Liver (tissue), 10 donors: ENCODE data around the gene TIPRL. TPM values are rescaled to one million over a fixed set of nuclear protein-coding genes. Genes with fewer than 3 reads are reported as not detected.

Source experiments
- DNase-seq: peaks from one replicate; pipeline ENCODE4 v3.0.0-alpha.2; 2017; ENCODE audit warnings: low spot score
- H3K27ac ChIP-seq, 2 donors: one replicate each; pipeline ENCODE4 v1.7.0; 2013; ENCODE audit warnings: inconsistent platforms in 2 of 2, low read length in 2 of 2, control low read depth in 1 of 2, low read depth in 1 of 2, mild to moderate bottlenecking in 1 of 2
- H3K27me3 ChIP-seq, 4 donors: one replicate each; pipeline versions ENCODE4 v1.6.1 to v1.7.0; 2013; ENCODE audit warnings: low read length in 3 of 4, inconsistent platforms in 1 of 4, mild to moderate bottlenecking in 1 of 4, moderate library complexity in 1 of 4; ENCODE audit not compliant: control insufficient read depth in 4 of 4, insufficient read depth in 4 of 4
- H3K36me3 ChIP-seq, 4 donors: one replicate each; pipeline versions ENCODE4 v1.6.1 to v1.7.0; 2013; ENCODE audit warnings: low read length in 3 of 4, mild to moderate bottlenecking in 3 of 4, low read depth in 1 of 4, moderate library complexity in 1 of 4; ENCODE audit not compliant: control insufficient read depth in 4 of 4, insufficient read depth in 3 of 4
- H3K4me1 ChIP-seq, 4 donors: one replicate each; pipeline versions ENCODE4 v1.6.1 to v1.7.0; 2013; ENCODE audit warnings: low read length in 3 of 4, mild to moderate bottlenecking in 3 of 4, moderate library complexity in 1 of 4; ENCODE audit not compliant: control insufficient read depth in 4 of 4, insufficient read depth in 4 of 4
- H3K4me3 ChIP-seq, 3 donors: one replicate each; pipeline versions ENCODE4 v1.6.1 to v1.7.0; 2013; ENCODE audit warnings: low read length in 3 of 3, control low read depth in 1 of 3, low read depth in 1 of 3, mild to moderate bottlenecking in 1 of 3
- H3K9ac ChIP-seq, 2 donors: one replicate each; pipeline ENCODE4 v1.7.0; 2013; ENCODE audit warnings: low read length in 2 of 2, mild to moderate bottlenecking in 2 of 2, moderate library complexity in 2 of 2, control low read depth in 1 of 2, low read depth in 1 of 2
- H3K9me3 ChIP-seq, 4 donors: one replicate each; pipeline versions ENCODE4 v1.6.1 to v1.7.0; 2013; ENCODE audit warnings: low read length in 3 of 4; ENCODE audit not compliant: control insufficient read depth in 4 of 4
- JUND ChIP-seq, 2 donors: IDR thresholded peaks; 2 replicates each; pipeline ENCODE4 v1.6.1; 2016; ENCODE audit warnings: antibody characterized with exemption in 2 of 2
- NR2F2 ChIP-seq: IDR thresholded peaks from 2 replicates; pipeline ENCODE4 v1.6.1; 2016; ENCODE audit warnings: antibody characterized with exemption
- TAF1 ChIP-seq: conservative IDR thresholded peaks from 2 replicates; pipeline ENCODE4 v1.6.1; 2016; ENCODE audit warnings: antibody characterized with exemption, mild to moderate bottlenecking
- WGBS: extraction: QIAGEN DNeasy Blood & Tissue Kit; methylation state at CpG from one replicate; pipeline ENCODE4 v1.1.7; 2013; 5-methylcytosine and 5-hydroxymethylcytosine counted together
- polyA plus RNA-seq, 2 donors: library from polyadenylated mRNA; stranded (reverse) in 1 of 2; unstranded in 1 of 2; fragments of 200-250 nt in 1 of 2; fragments of >200 nt in 1 of 2; fragmentation: Nextera tagmentation in 1 of 2; extraction: Ambion mirVana in 1 of 2; gene quantifications; one replicate each; pipeline versions ENCODE4 v1.2.1 to v1.2.3, GENCODE V29; 2013 to 2015
- small RNA-seq: library from RNA; depleted of rRNA; stranded (forward); fragments of <200 nt; gene quantifications from one replicate; pipeline ENCODE3, GENCODE V24; 2014
- total RNA-seq, 2 donors: library from RNA; depleted of rRNA; stranded (reverse); fragments of >200 nt; gene quantifications; one replicate each; pipeline ENCODE4 v1.2.3, GENCODE V29; 2014
- donor health status: healthy.
- donor health status: healthy.
- donor health status: healthy.
- donor health status: healthy.
- donor health status: healthy.

TIPRL gene
- total and polyA plus RNA-seq, 4 donors: 11.2 to 20.0 (median 13.0) TPM

DNA sequence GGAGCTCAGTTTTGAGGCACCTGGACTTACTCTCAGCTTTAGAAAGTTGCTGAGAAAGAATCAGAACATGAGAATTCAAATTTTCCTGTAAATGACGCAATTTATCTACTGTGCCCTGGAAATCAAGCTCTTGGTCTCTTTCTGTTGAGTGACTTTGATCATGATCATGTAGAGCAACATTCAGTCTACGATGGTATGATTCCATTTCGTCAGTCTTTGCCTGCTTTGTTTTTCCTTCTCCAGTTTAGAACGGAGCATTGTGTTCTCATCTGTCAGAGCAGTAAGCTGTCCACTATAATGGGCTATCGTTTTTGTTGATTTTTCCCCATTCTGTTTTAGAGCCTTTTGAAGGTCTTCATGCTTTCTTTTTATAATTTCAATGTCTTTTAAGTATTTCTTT is 67.7 kb downstream of the TIPRL start:
- Histone ChIP-seq H3K9me3 (no peaks in the 10 kb centered on the region), H3K4me1 (peaks cover 3 to 9% (median 6%) of the 10 kb centered on the region in 4 donors), H3K27me3 (no peaks in the 10 kb centered on the region), H3K9ac (no peak overlapping the region), H3K36me3 (peaks cover 7 to 43% (median 32%) of the 10 kb centered on the region in 4 donors), H3K27ac (no peak overlapping the region), H3K4me3 (no peak overlapping the region)
- WGBS: 92% methylated on average over 5 of the region's 5 CpGs
- no peak for TF ChIP-seq JUND (IDR thresholded peaks at IDR 0.05)
- TF ChIP-seq NR2F2: no peak
- no peak for TF ChIP-seq TAF1
- DNase-seq: no peak

Small RNA genes within 50 kb of the gene (small RNA-seq; reads per million reads assigned to genes)
- gene AL021397.1: not detected

Other genes starting within 250 kb of the TIPRL start
- gene DCAF6, start 242.3 kb upstream of the TIPRL start, total RNA-seq: 100 to 1,000 TPM in 1 of 2 donors, 10 to 100 TPM in 1; 77.6 to 105 TPM
- 10 to 100 TPM; 33.5 to 64.5 TPM for gene DCAF6, start 242.3 kb upstream of the TIPRL start, polyA plus RNA-seq
- 100 to 1,000 TPM in 1 of 2 donors, 10 to 100 TPM in 1; 78.8 to 118 TPM for gene MPC2, start 241.9 kb upstream of the TIPRL start, total RNA-seq
- gene MPC2, start 241.9 kb upstream of the TIPRL start, polyA plus RNA-seq: 100 to 1,000 TPM; 137 to 369 TPM
- 1 to 10 TPM; 1.0 to 1.1 TPM for gene GPR161, start 42.0 kb upstream of the TIPRL start, total RNA-seq
- under 1 TPM; 0.33 to 0.46 TPM for gene GPR161, start 42.0 kb upstream of the TIPRL start, polyA plus RNA-seq
- 10 to 100 TPM; 28.6 to 34.6 TPM for gene SFT2D2, start 47.0 kb downstream of the TIPRL start, total RNA-seq
- 10 to 100 TPM in 1 of 2 donors, 1 to 10 TPM in 1; 3.8 to 22.1 TPM for gene SFT2D2, start 47.0 kb downstream of the TIPRL start, polyA plus RNA-seq
- gene TBX19, start 101.9 kb downstream of the TIPRL start, total RNA-seq: under 1 TPM; 0.33 to 0.92 TPM
- gene TBX19, start 101.9 kb downstream of the TIPRL start, polyA plus RNA-seq: under 1 TPM; 0.20 to 0.42 TPM